Endothelial cell of umbilical vein (primary cell): Measurements from ENCODE around the gene TEX29. TPM values are rescaled to one million over a fixed set of nuclear protein-coding genes. Genes with fewer than 3 reads are reported as not detected.

ENCODE experiments used
- BruUV-seq: library from RNA; stranded (reverse); fragments of 400-500 nt; replicated peaks from 2 replicates; lab custom pipeline; 2021; lab: Mats Ljungman, UMichigan
- CTCF ChIA-PET: fragments of 300-600, 350-600 bp; sonication (Branson Sonifier 250); formaldehyde crosslinking; loops from one replicate; lab custom pipeline; 2021; ENCODE audit warnings: antibody characterized with exemption, inconsistent platforms; lab: Charles Lee
- POLR2A ChIA-PET: fragments of 300-600, 350-600 bp; sonication (Branson Sonifier 250); formaldehyde crosslinking; loops from one replicate; lab custom pipeline; 2021; ENCODE audit warnings: antibody characterized with exemption, inconsistent platforms; lab: Charles Lee
- DNase-seq: peaks from one replicate; pipeline ENCODE4 v3.0.0-alpha.2; 2011; ENCODE audit warnings: low read depth, low spot score
- FAIRE-seq: peaks from 2 replicates; lab custom pipeline; 2011; peaks lifted over from hg19 to GRCh38; lab: Jason Lieb, UNC
- H2AFZ ChIP-seq: 2 replicates; pipeline ENCODE4 v1.6.0; 2012; ENCODE audit warnings: low read depth, low read length, control low read depth, inconsistent platforms
- H3K27ac ChIP-seq: 2 replicates; pipeline ENCODE4 v1.5.1; 2011; ENCODE audit warnings: low read depth, mild to moderate bottlenecking, control low read depth, low read length, moderate library complexity; ENCODE audit not compliant: insufficient read depth
- H3K27me3 ChIP-seq, 2 experiments: 2 replicates each; pipeline versions ENCODE4 v1.6.0 to v1.6.1; 2011; ENCODE audit warnings: low read length in 2 of 2, mixed read lengths in 1 of 2; ENCODE audit not compliant: control insufficient read depth in 2 of 2, insufficient read depth in 2 of 2
- H3K36me3 ChIP-seq, 2 experiments: 2 replicates in 1 of 2; 3 replicates in 1 of 2; pipeline ENCODE4 v1.5.1; 2011; ENCODE audit warnings: low read length in 2 of 2, mild to moderate bottlenecking in 1 of 2, moderate library complexity in 1 of 2; ENCODE audit not compliant: control insufficient read depth in 2 of 2, insufficient read depth in 2 of 2; ENCODE audit errors: extremely low read depth in 1 of 2
- H3K4me1 ChIP-seq: 3 replicates; pipeline ENCODE4 v1.5.1; 2011; ENCODE audit warnings: mild to moderate bottlenecking, low read length; ENCODE audit not compliant: control insufficient read depth, insufficient read depth; ENCODE audit errors: extremely low read depth
- H3K4me2 ChIP-seq: 2 replicates; pipeline ENCODE4 v1.6.1; 2011; ENCODE audit warnings: low read length, control low read depth, mixed read lengths; ENCODE audit not compliant: insufficient read depth
- H3K4me3 ChIP-seq, 3 experiments: fragments of 200-600 bp in 1 of 3; sonication (generic), shearing (Covaris generic) in 1 of 3; replicated peaks in 1 of 3; 2 replicates each; pipeline ENCODE4 v1.5.1; 2011 to 2016; ENCODE audit warnings: control low read depth in 3 of 3, low read length in 3 of 3, mild to moderate bottlenecking in 2 of 3, inconsistent platforms in 1 of 3, low read depth in 1 of 3, moderate library complexity in 1 of 3; ENCODE audit not compliant: insufficient read depth in 1 of 3
- H3K79me2 ChIP-seq: 2 replicates; pipeline ENCODE4 v1.6.0; 2012; ENCODE audit warnings: low read length, inconsistent platforms; ENCODE audit not compliant: control insufficient read depth, insufficient read depth
- H3K9ac ChIP-seq: replicated peaks from 2 replicates; pipeline ENCODE3; 2011; ENCODE audit warnings: low read length, control low read depth; ENCODE audit not compliant: insufficient read depth; ENCODE audit errors: extremely low read depth
- H3K9me1 ChIP-seq: replicated peaks from 3 replicates; pipeline ENCODE4 v1.6.0; 2011; ENCODE audit warnings: mild to moderate bottlenecking, low read length; ENCODE audit not compliant: control insufficient read depth, insufficient read depth; ENCODE audit errors: extremely low read depth
- H3K9me3 ChIP-seq: replicated peaks from 2 replicates; pipeline ENCODE4 v1.5.1; 2012; ENCODE audit warnings: low read length, inconsistent platforms; ENCODE audit not compliant: control insufficient read depth, insufficient read depth
- H4K20me1 ChIP-seq: replicated peaks from 2 replicates; pipeline ENCODE3; 2011; ENCODE audit warnings: mild to moderate bottlenecking, low read length; ENCODE audit not compliant: control insufficient read depth, insufficient read depth; ENCODE audit errors: extremely low read depth
- CTCF ChIP-seq, 2 donors: IDR thresholded peaks; 1 replicate in 1 of 2; 2 replicates in 1 of 2; pipeline ENCODE4 v1.5.1; 2011; ENCODE audit warnings: low read length in 2 of 2, mild to moderate bottlenecking in 2 of 2, moderate library complexity in 2 of 2, control low read depth in 1 of 2, inconsistent platforms in 1 of 2, low read depth in 1 of 2; ENCODE audit not compliant: insufficient read depth in 1 of 2; ENCODE audit errors: extremely low read depth in 1 of 2
- EZH2 ChIP-seq: IDR thresholded peaks from 2 replicates; pipeline ENCODE4 v1.6.1; 2012; ENCODE audit warnings: borderline replicate concordance, low read depth, mild to moderate bottlenecking, moderate library complexity, low read length, inconsistent platforms; ENCODE audit not compliant: severe bottlenecking
- FOS ChIP-seq: IDR thresholded peaks from 2 replicates; pipeline ENCODE4 v1.6.1; 2011; ENCODE audit warnings: mild to moderate bottlenecking, low read length, moderate library complexity, borderline replicate concordance; ENCODE audit not compliant: insufficient read depth
- GATA2 ChIP-seq: IDR thresholded peaks from 2 replicates; pipeline ENCODE4 v1.7.0; 2011; ENCODE audit warnings: low read depth, mild to moderate bottlenecking, moderate library complexity, mixed read lengths, low read length; ENCODE audit not compliant: insufficient read length, insufficient read depth
- JUN ChIP-seq: IDR thresholded peaks from 2 replicates; pipeline ENCODE4 v1.6.1; 2011; ENCODE audit warnings: borderline replicate concordance, low read depth; ENCODE audit not compliant: insufficient read length, insufficient read depth
- MAX ChIP-seq: IDR thresholded peaks from 2 replicates; pipeline ENCODE4 v1.6.1; 2011; ENCODE audit not compliant: insufficient read depth, insufficient read length
- MYC ChIP-seq: IDR thresholded peaks from one replicate; pipeline ENCODE4 v1.6.1; 2011; ENCODE audit warnings: mild to moderate bottlenecking, low read depth, low read length
- POLR2A ChIP-seq: IDR thresholded peaks from 2 replicates; pipeline ENCODE4 v1.6.1; 2012; ENCODE audit warnings: low read depth, mild to moderate bottlenecking, control low read depth, low read length
- POLR2AphosphoS5 ChIP-seq: IDR thresholded peaks from 2 replicates; pipeline ENCODE4 v1.6.1; 2012; ENCODE audit warnings: low read depth, mild to moderate bottlenecking, control low read depth, low read length, moderate library complexity; ENCODE audit not compliant: insufficient read depth
- dilution Hi-C: fragments of 300-500 bp; cut with MboI; formaldehyde crosslinking; loops from one replicate; pipeline ENCODE4 v1.15.0; 2019; ENCODE audit warnings: low sequenced_read_pairs; ENCODE audit not compliant: extremely low pct_ligation_motif_present
- intact Hi-C: fragments of 100-400 bp; cut with micrococcal nuclease; formaldehyde crosslinking; loops from one replicate; pipeline ENCODE4 v1.10.0; 2022
- polyA plus RNA-seq, 4 experiments: library from polyadenylated mRNA; depleted of rRNA in 3 of 4; stranded (reverse) in 3 of 4; unstranded in 1 of 4; fragments of >200 nt; gene quantifications; 2 replicates each; pipeline versions ENCODE4 v1.2.1 to v1.2.3, GENCODE V29; 2011 to 2012; ENCODE audit warnings: missing spikeins in 1 of 4
- total RNA-seq: library from RNA; stranded (reverse); gene quantifications from 2 replicates; pipeline ENCODE4 v1.2.3, GENCODE V29; 2021

Gene TEX29
- total and polyA plus RNA-seq, 2 donors (not counting 3 experiments of a cell fraction or from before 2014, with no cell fraction given) = 0.44 TPM; not detected in 1

GRCh38 chr13:111359930-111360329, 39.5 kb downstream of the TEX29 start:
- no TSS peak for BruUV-seq
- dilution Hi-C loops = no loop called here
- Histone ChIP-seq H2AFZ (no peak overlapping the region), H3K9ac (no peak overlapping the region), H3K9me3 (no peaks in the 10 kb centered on the region), H4K20me1 (no peaks in the 10 kb centered on the region), H3K27ac (no peak overlapping the region), H3K79me2 (no peaks in the 10 kb centered on the region), H3K4me3 (no peak overlapping the region), H3K4me2 (no peak overlapping the region), H3K9me1 (no peaks in the 10 kb centered on the region), H3K27me3 (no peaks in the 10 kb centered on the region), H3K36me3 (no peaks in the 10 kb centered on the region), H3K4me1 (no peaks in the 10 kb centered on the region)
- TF ChIP-seq JUN = no peak
- TF ChIP-seq POLR2A = no peak
- TF ChIP-seq GATA2 = no peak
- TF ChIP-seq CTCF (IDR thresholded peaks at IDR 0.05; ENCODE audit: extremely low read depth in 1 of 2, insufficient read depth in 1 of 2, low read depth in 1 of 2, low read length in 2 of 2) = no peak
- TF ChIP-seq POLR2AphosphoS5 = no peak
- no peak for TF ChIP-seq MYC
- TF ChIP-seq FOS = no peak
- TF ChIP-seq MAX = no peak
- no peak for TF ChIP-seq EZH2
- FAIRE-seq (no peak), DNase-seq (no peak)
- ChIA-PET CTCF (no interaction called here), POLR2A (no interaction called here)
- intact Hi-C loops = no loop called here
